WTC11 (cell line): ENCODE data around the gene ZBTB7C. TPM values are rescaled to one million over a fixed set of nuclear protein-coding genes. Genes with fewer than 3 reads are reported as not detected.

ENCODE experiments used
- ATAC-seq: fragments of 200-7000 bp; cut with Tn5 transposase; 2 replicates; pipeline ENCODE4 v1.10.0; 2021; ENCODE audit warnings: mild to moderate bottlenecking, moderate library complexity
- CTCF ChIA-PET: fragments of 300-600 bp; sonication (Branson Sonifier 250); formaldehyde crosslinking; loops from one replicate; lab custom pipeline; 2021; ENCODE audit warnings: antibody characterized with exemption; lab: Charles Lee
- POLR2A ChIA-PET: fragments of 350-600 bp; sonication (Branson Sonifier 250); formaldehyde crosslinking; loops from one replicate; lab custom pipeline; 2021; ENCODE audit warnings: antibody characterized with exemption; lab: Charles Lee
- DNase-seq: peaks from one replicate; pipeline ENCODE4 v3.0.0; 2021; ENCODE audit warnings: low spot score
- H3K27ac Mint-ChIP-seq: 2 replicates; pipeline ENCODE4 v1.8.0; 2021; ENCODE audit warnings: mixed read lengths
- H3K27me3 Mint-ChIP-seq: 2 replicates; pipeline ENCODE4 v1.8.0; 2021; ENCODE audit warnings: low read depth, mild to moderate bottlenecking, moderate library complexity, mixed read lengths
- H3K36me3 Mint-ChIP-seq: 2 replicates; pipeline ENCODE4 v1.8.0; 2021; ENCODE audit warnings: mixed read lengths
- H3K4me1 Mint-ChIP-seq: 2 replicates; pipeline ENCODE4 v1.8.0; 2022; ENCODE audit warnings: mixed read lengths
- H3K4me3 Mint-ChIP-seq: 2 replicates; pipeline ENCODE4 v1.8.0; 2021; ENCODE audit warnings: mild to moderate bottlenecking, moderate library complexity, mixed read lengths
- H3K9me3 Mint-ChIP-seq: 2 replicates; pipeline ENCODE4 v1.8.0; 2021; ENCODE audit warnings: mixed read lengths
- ATF1 ChIP-seq: sonication (generic); formaldehyde crosslinking; IDR thresholded peaks from 2 replicates; pipeline ENCODE4 v1.8.1; 2023; ENCODE audit warnings: mild to moderate bottlenecking, moderate library complexity, missing genetic modification reagents
- EMX1 ChIP-seq: fragments of 250-450 bp; sonication (Bioruptor Pico); IDR thresholded peaks from 2 replicates; pipeline ENCODE4 v1.8.0; 2021; ENCODE audit warnings: mild to moderate bottlenecking
- ETV6 ChIP-seq: sonication (generic); formaldehyde crosslinking; IDR thresholded peaks from 2 replicates; pipeline ENCODE4 v1.8.1; 2022; ENCODE audit warnings: mild to moderate bottlenecking, missing genetic modification reagents
- GTF2I ChIP-seq: fragments of 250-450 bp; sonication (Bioruptor Pico); conservative IDR thresholded peaks from 2 replicates; pipeline ENCODE4 v1.4.0; 2021; ENCODE audit warnings: mild to moderate bottlenecking
- IRF2 ChIP-seq: sonication (generic); formaldehyde crosslinking; IDR thresholded peaks from 2 replicates; pipeline ENCODE4 v1.8.0; 2022; ENCODE audit warnings: low read depth, missing genetic modification reagents, borderline replicate concordance
- MYBL2 ChIP-seq: sonication (generic); formaldehyde crosslinking; IDR thresholded peaks from 2 replicates; pipeline ENCODE4 v1.8.1; 2023; ENCODE audit warnings: mild to moderate bottlenecking, moderate library complexity, missing genetic modification reagents
- NFE2L1 ChIP-seq: sonication (generic); formaldehyde crosslinking; IDR thresholded peaks from 2 replicates; pipeline ENCODE4 v1.8.1; 2023; ENCODE audit warnings: missing genetic modification reagents
- NFYB ChIP-seq: sonication (generic); formaldehyde crosslinking; conservative IDR thresholded peaks from 2 replicates; pipeline ENCODE4 v1.8.0; 2022; ENCODE audit warnings: low read depth, missing genetic modification reagents
- NR3C1 ChIP-seq: sonication (generic); formaldehyde crosslinking; conservative IDR thresholded peaks from 2 replicates; pipeline ENCODE4 v1.8.1; 2023; ENCODE audit warnings: low read depth, mild to moderate bottlenecking, missing genetic modification reagents
- SOX15 ChIP-seq: fragments of 250-450 bp; sonication (Bioruptor Pico); IDR thresholded peaks from 2 replicates; pipeline ENCODE4 v1.9.0; 2021; ENCODE audit warnings: mild to moderate bottlenecking
- ZNF671 ChIP-seq: fragments of 250-450 bp; sonication (Bioruptor Pico); IDR thresholded peaks from 2 replicates; pipeline ENCODE4 v1.8.0; 2021; ENCODE audit warnings: mild to moderate bottlenecking
- total RNA-seq: library from RNA; stranded (reverse); gene quantifications from 3 replicates; pipeline ENCODE4 v1.2.3, GENCODE V29; 2021
- TF ChIP-seq, protein P1 (sequence below): sonication (generic); formaldehyde crosslinking; IDR thresholded peaks from 2 replicates; pipeline ENCODE4 v1.8.1; 2022; ENCODE audit warnings: mild to moderate bottlenecking, missing genetic modification reagents, moderate library complexity, borderline replicate concordance
- TF ChIP-seq, protein P2 (sequence below): sonication (generic); formaldehyde crosslinking; IDR thresholded peaks from 2 replicates; pipeline ENCODE4 v1.8.0; 2023; ENCODE audit warnings: missing genetic modification reagents, mild to moderate bottlenecking, borderline replicate concordance
- TF ChIP-seq, protein P3 (sequence below): sonication (generic); formaldehyde crosslinking; IDR thresholded peaks from 2 replicates; pipeline ENCODE4 v1.8.1; 2023; ENCODE audit warnings: mild to moderate bottlenecking, missing genetic modification reagents
- TF ChIP-seq, protein P4 (sequence below): sonication (generic); formaldehyde crosslinking; IDR thresholded peaks from 2 replicates; pipeline ENCODE4 v1.8.0; 2022; ENCODE audit warnings: mild to moderate bottlenecking, missing genetic modification reagents
- TF ChIP-seq, protein P5 (sequence below): sonication (generic); formaldehyde crosslinking; IDR thresholded peaks from 2 replicates; pipeline ENCODE4 v1.8.0; 2022; ENCODE audit warnings: mild to moderate bottlenecking, missing genetic modification reagents
- TF ChIP-seq, protein P6 (sequence below): sonication (generic); formaldehyde crosslinking; IDR thresholded peaks from 2 replicates; pipeline ENCODE4 v1.8.0; 2023; ENCODE audit warnings: missing genetic modification reagents
- TF ChIP-seq, protein P7 (sequence below): sonication (generic); formaldehyde crosslinking; IDR thresholded peaks from 2 replicates; pipeline ENCODE4 v1.8.1; 2022; ENCODE audit warnings: low read depth, missing genetic modification reagents, borderline replicate concordance
- TF ChIP-seq, protein P8 (sequence below): fragments of 250-450 bp; sonication (Bioruptor Pico); IDR thresholded peaks from 2 replicates; pipeline ENCODE4 v1.8.0; 2021; ENCODE audit warnings: mild to moderate bottlenecking

Gene ZBTB7C
- total RNA-seq, 1 experiment from 2014 or later: 0.48 TPM

DNA sequence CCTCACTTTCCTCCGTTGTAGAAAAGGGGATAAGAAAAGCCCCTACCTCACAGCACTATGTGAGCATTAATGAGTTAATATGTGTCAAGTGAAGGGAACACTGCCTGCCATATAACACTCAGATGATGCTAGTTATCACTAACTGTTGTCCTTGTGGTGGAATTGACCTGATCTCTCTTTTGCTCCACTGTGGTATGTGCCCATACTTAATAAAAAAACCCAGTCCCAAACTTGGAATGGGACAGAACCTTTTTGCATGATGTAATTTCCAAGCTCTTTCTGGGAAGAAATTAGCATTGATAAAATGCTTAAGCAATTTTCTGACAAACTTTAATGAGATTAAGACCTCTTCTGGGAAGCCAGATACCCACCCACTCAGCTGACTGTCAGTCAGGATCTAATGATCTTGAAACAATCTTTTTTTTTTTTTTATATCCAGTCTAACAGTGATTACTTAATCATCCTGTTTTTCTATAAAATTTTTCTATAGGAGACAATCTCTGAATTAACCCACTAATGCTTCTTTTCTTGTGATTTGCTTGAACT, 158.7 kb downstream of the ZBTB7C start:
- CTCF ChIA-PET: no interaction called here
- no peak for ATAC-seq

DNA sequence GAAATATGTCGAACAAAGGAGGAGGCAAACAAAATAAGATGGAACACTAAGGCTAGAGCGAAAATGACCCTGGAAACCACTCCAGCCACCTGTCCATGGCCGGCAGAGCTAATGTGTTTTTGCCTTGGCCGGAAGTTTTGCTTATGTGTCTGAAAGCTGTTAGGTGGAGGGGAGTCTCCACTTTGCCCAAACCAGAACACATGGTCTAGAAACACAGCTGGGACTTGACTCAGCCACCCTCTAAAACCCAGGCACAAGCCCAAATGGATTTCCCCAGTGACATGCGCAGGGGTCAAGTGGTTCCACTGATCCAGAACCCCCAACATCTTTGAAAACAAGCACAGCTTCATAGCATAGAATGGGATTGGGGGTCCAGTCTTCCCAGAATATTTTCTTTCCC, 159.3 kb downstream of the ZBTB7C start:
- no peaks in the 10 kb centered on the region for H3K4me1 Mint-ChIP-seq
- no peak overlapping the region for H3K27ac Mint-ChIP-seq
- H3K4me3 Mint-ChIP-seq: no peak overlapping the region
- H3K27me3 Mint-ChIP-seq: peaks cover 4% of the 10 kb centered on the region
- ChIA-PET POLR2A (no interaction called here), CTCF (no interaction called here)
- DNase-seq: no peak
- ATAC-seq: no peak
- H3K36me3 Mint-ChIP-seq: no peaks in the 10 kb centered on the region
- peaks cover 16% of the 10 kb centered on the region for H3K9me3 Mint-ChIP-seq
- no peak for TF ChIP-seq NFE2L1 (CRISPR knock-in tag)
- TF ChIP-seq GTF2I: no peak
- no peak for TF ChIP-seq IRF2 (CRISPR knock-in tag)
- no peak for TF ChIP-seq NR3C1

More for the DNA sequence above, 158.7 kb downstream of the ZBTB7C start:
- Mint-ChIP-seq H3K27me3 (peaks cover 4% of the 10 kb centered on the region), H3K4me1 (no peaks in the 10 kb centered on the region)
- TF ChIP-seq, protein P1, sequence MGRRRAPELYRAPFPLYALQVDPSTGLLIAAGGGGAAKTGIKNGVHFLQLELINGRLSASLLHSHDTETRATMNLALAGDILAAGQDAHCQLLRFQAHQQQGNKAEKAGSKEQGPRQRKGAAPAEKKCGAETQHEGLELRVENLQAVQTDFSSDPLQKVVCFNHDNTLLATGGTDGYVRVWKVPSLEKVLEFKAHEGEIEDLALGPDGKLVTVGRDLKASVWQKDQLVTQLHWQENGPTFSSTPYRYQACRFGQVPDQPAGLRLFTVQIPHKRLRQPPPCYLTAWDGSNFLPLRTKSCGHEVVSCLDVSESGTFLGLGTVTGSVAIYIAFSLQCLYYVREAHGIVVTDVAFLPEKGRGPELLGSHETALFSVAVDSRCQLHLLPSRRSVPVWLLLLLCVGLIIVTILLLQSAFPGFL (CRISPR knock-in tag): no peak
- TF ChIP-seq, protein P2, sequence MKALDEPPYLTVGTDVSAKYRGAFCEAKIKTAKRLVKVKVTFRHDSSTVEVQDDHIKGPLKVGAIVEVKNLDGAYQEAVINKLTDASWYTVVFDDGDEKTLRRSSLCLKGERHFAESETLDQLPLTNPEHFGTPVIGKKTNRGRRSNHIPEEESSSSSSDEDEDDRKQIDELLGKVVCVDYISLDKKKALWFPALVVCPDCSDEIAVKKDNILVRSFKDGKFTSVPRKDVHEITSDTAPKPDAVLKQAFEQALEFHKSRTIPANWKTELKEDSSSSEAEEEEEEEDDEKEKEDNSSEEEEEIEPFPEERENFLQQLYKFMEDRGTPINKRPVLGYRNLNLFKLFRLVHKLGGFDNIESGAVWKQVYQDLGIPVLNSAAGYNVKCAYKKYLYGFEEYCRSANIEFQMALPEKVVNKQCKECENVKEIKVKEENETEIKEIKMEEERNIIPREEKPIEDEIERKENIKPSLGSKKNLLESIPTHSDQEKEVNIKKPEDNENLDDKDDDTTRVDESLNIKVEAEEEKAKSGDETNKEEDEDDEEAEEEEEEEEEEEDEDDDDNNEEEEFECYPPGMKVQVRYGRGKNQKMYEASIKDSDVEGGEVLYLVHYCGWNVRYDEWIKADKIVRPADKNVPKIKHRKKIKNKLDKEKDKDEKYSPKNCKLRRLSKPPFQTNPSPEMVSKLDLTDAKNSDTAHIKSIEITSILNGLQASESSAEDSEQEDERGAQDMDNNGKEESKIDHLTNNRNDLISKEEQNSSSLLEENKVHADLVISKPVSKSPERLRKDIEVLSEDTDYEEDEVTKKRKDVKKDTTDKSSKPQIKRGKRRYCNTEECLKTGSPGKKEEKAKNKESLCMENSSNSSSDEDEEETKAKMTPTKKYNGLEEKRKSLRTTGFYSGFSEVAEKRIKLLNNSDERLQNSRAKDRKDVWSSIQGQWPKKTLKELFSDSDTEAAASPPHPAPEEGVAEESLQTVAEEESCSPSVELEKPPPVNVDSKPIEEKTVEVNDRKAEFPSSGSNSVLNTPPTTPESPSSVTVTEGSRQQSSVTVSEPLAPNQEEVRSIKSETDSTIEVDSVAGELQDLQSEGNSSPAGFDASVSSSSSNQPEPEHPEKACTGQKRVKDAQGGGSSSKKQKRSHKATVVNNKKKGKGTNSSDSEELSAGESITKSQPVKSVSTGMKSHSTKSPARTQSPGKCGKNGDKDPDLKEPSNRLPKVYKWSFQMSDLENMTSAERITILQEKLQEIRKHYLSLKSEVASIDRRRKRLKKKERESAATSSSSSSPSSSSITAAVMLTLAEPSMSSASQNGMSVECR (CRISPR knock-in tag): no peak
- TF ChIP-seq, protein P3, sequence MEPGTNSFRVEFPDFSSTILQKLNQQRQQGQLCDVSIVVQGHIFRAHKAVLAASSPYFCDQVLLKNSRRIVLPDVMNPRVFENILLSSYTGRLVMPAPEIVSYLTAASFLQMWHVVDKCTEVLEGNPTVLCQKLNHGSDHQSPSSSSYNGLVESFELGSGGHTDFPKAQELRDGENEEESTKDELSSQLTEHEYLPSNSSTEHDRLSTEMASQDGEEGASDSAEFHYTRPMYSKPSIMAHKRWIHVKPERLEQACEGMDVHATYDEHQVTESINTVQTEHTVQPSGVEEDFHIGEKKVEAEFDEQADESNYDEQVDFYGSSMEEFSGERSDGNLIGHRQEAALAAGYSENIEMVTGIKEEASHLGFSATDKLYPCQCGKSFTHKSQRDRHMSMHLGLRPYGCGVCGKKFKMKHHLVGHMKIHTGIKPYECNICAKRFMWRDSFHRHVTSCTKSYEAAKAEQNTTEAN: no peak
- no peak for TF ChIP-seq ATF1 (CRISPR knock-in tag)
- no peak for TF ChIP-seq MYBL2 (CRISPR knock-in tag)
- TF ChIP-seq SOX15: no peak
- TF ChIP-seq EMX1: no peak
- TF ChIP-seq, protein P4, sequence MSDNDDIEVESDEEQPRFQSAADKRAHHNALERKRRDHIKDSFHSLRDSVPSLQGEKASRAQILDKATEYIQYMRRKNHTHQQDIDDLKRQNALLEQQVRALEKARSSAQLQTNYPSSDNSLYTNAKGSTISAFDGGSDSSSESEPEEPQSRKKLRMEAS (CRISPR knock-in tag): no peak
- TF ChIP-seq, all 79 proteins: peak for 0
- Mint-ChIP-seq H3K36me3 (no peaks in the 10 kb centered on the region), H3K27ac (no peak overlapping the region), H3K4me3 (no peak overlapping the region), H3K9me3 (peaks cover 20% of the 10 kb centered on the region)
- DNase-seq: no peak
- POLR2A ChIA-PET: no interaction called here

DNA sequence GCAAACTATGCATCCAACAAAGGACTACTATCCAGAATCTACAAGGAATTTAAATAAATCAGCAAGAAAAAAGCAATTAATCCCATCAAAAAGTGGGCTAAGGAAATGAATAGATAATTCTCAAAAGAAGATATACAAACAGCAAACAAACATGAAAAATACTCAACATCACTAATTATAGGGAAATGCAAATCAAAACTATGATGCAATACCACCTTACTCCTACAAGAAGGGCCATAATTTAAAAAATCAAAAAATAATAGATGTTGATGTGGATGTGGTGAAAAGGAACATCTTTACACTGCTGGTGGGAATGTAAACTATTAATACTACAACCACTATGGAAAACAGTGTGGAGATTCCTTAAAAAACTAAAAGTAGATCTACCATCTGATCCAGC, 164.7 kb downstream of the ZBTB7C start:
- ChIA-PET POLR2A (no interaction called here), CTCF (no interaction called here)
- ATAC-seq (no peak), DNase-seq (no peak)
- Mint-ChIP-seq H3K9me3 (peaks cover 28% of the 10 kb centered on the region), H3K27me3 (no peaks in the 10 kb centered on the region), H3K4me1 (no peaks in the 10 kb centered on the region), H3K36me3 (no peaks in the 10 kb centered on the region), H3K4me3 (no peak overlapping the region), H3K27ac (no peak overlapping the region)
- no peak for TF ChIP-seq NFYB (CRISPR knock-in tag)
- TF ChIP-seq, protein P5, sequence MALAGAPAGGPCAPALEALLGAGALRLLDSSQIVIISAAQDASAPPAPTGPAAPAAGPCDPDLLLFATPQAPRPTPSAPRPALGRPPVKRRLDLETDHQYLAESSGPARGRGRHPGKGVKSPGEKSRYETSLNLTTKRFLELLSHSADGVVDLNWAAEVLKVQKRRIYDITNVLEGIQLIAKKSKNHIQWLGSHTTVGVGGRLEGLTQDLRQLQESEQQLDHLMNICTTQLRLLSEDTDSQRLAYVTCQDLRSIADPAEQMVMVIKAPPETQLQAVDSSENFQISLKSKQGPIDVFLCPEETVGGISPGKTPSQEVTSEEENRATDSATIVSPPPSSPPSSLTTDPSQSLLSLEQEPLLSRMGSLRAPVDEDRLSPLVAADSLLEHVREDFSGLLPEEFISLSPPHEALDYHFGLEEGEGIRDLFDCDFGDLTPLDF (CRISPR knock-in tag): no peak
- TF ChIP-seq, protein P6, sequence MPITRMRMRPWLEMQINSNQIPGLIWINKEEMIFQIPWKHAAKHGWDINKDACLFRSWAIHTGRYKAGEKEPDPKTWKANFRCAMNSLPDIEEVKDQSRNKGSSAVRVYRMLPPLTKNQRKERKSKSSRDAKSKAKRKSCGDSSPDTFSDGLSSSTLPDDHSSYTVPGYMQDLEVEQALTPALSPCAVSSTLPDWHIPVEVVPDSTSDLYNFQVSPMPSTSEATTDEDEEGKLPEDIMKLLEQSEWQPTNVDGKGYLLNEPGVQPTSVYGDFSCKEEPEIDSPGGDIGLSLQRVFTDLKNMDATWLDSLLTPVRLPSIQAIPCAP: no peak
- TF ChIP-seq ETV6 (CRISPR knock-in tag): no peak
- TF ChIP-seq, protein P7, sequence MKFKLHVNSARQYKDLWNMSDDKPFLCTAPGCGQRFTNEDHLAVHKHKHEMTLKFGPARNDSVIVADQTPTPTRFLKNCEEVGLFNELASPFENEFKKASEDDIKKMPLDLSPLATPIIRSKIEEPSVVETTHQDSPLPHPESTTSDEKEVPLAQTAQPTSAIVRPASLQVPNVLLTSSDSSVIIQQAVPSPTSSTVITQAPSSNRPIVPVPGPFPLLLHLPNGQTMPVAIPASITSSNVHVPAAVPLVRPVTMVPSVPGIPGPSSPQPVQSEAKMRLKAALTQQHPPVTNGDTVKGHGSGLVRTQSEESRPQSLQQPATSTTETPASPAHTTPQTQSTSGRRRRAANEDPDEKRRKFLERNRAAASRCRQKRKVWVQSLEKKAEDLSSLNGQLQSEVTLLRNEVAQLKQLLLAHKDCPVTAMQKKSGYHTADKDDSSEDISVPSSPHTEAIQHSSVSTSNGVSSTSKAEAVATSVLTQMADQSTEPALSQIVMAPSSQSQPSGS: no peak
- TF ChIP-seq MYBL2 (CRISPR knock-in tag): no peak
- TF ChIP-seq ZNF671 (CRISPR knock-in tag): no peak
- TF ChIP-seq, protein P8, sequence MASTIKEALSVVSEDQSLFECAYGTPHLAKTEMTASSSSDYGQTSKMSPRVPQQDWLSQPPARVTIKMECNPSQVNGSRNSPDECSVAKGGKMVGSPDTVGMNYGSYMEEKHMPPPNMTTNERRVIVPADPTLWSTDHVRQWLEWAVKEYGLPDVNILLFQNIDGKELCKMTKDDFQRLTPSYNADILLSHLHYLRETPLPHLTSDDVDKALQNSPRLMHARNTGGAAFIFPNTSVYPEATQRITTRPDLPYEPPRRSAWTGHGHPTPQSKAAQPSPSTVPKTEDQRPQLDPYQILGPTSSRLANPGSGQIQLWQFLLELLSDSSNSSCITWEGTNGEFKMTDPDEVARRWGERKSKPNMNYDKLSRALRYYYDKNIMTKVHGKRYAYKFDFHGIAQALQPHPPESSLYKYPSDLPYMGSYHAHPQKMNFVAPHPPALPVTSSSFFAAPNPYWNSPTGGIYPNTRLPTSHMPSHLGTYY (CRISPR knock-in tag): no peak
